NCI-H226 (cell line): ENCODE results near the gene GGPS1.
"Not testable (repeated sequence)": the region's sequence is repeated elsewhere in the genome, so short reads cannot be mapped to it uniquely, and the experiment has no call there.

Experiments used
- DNase-seq: peaks from one replicate; pipeline ENCODE4 v3.0.0-alpha.2; 2015

GGPS1 gene

DNA sequence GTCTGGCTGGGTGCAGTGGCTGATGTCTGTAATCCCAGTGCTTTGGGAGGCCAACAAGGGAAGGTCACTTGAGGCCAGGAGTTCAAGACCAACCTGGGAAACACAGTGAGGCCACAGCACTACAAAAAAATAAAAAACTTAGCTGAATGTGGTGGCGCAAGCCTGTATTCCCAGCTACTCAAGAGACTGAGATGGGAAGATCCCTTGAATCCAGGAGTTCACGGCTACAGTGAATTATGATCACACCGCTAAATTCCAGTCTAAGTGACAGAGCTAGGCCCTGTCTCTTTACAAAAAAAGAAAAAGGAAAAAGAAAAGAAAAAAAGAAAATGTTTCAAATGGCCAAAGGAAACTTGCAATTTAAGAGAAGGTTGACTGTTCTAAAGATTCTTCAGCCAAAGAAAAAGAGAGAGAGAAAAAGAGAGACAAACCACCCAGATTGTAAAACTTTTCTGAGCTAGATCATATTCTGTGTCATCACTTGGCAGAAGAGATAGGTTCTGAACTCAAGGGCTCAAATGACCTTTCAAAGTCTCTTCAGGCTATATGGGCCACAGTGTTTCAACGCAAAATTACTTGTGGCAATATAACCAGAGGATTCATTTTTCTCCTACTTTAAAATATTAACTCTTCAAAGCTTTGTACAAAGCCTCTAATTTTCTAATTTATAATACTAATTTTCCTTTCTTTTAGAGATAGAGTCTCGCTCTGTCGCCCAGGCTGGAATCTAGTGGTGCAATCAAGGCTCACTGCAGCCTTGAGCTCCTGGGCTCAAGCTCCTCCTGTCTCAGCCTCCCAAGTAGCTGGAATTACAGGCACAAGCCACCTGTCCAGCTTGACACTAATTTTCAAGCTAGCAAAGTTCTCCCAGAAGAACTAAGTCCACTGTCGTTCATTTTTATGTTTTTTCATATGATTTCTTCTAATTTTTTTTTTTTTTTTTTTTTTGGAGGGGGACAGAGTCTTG lies 20.9 kb upstream of the GGPS1 start:
- no peak for DNase-seq

DNA sequence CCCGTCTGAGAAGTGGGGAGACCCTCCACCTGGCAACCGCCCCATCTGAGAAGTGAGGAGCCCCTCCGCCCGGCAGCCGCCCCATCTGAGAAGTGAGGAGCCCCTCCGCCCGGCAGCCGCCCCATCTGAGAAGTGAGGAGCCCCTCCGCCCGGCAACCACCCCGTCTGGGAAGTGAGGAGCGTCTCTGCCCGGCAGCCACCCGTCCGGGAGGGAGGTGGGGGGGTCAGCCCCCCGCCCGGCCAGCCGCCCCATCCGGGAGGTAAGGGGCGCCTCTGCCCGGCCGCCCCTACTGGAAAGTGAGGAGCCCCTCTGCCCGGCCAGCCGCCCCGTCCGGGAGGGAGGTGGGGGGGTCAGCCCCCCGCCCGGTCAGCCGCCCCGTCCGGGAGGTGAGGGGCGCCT lies 19.2 kb upstream of the GGPS1 start:
- not testable (repeated sequence) for DNase-seq

DNA sequence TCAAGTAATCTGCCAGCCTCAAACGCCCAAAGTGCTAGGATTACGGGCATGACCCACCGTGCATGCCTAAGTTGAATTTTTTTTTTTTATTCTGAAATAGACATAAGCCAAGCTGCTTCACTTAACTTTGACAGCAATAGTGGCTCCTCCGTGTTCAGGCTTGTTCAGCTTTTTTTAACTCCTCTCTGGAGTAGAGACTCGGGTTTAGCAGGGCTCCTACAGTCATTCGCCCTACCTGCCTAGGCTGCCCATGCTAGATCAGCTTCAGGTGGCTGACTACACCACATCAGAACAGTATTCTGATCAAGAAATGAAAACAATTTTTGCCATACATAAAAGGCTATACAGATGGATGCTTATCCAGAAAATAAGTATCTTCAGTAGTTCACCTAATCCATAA lies 15.1 kb upstream of the GGPS1 start:
- DNase-seq, result no peak

DNA sequence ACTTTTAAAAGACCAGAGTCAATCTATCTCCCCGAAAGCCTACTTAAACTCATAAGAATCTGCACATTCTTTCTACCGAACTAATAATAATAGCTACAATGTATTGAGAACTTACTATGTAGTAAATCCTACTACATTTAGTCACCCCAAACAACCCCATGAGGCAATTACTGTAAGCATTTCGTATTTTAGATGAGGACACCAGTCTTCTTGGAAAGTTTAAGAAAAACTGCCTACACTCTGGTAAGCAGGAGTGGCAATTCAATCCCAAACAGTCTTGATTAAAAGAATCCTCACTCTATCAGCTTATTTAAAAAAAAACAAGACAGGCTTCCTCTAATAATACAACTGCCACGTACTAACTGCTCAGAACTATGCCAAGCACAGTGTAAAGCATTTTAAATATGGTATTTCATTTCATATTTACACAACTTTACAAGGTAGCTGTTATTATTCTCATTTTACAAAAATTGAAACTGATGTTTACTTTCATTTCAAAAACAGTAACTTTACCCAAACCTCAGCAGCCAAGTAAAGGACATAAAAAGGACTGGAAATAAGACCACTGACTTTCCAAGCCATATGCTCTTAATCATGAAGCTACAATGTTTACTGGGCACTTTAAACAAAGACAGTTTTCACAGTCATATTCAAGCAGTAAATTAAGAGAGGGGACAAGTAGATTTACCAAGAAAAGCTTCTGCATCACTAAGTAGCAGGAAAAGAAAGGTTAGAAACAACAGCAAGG lies 14.3 kb upstream of the GGPS1 start:
- no peak for DNase-seq

DNA sequence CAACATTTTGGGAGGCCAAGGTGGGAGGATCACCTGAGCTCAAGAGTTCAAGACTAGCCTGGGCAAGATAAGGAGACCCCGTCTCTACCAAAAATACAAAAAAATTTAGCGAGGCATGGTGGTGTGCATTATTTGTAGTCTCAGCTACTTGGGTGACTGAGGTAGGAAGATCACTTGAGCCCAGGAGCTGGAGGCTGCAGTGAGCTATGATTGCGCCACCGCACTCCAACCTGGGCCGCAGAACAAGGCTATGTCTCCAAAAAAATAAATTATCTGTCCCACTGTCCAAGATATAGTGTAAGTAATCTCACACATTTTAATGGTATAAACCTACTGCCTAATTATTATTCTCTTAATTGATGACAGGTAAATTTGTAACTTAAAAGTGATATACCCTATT lies 13.2 kb upstream of the GGPS1 start:
- no peak for DNase-seq

DNA sequence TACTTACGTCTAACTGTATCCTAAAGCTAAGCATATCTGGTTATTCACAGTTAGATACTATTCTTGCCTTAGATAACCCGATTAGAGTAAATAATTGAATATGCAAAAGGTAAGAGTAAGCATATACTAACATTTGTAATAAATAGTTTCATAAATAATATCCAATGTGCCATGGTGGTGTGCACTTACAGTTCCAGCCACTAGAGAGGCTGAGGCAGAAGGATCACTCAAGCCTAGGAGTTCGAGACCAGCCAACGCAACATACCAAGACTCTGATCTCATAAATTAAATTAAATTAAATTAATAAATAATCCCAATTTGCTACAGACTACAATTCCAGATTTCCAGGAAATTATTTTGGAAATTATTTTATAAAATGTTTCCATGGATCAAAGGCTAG lies 12.6 kb upstream of the GGPS1 start:
- no peak for DNase-seq

DNA sequence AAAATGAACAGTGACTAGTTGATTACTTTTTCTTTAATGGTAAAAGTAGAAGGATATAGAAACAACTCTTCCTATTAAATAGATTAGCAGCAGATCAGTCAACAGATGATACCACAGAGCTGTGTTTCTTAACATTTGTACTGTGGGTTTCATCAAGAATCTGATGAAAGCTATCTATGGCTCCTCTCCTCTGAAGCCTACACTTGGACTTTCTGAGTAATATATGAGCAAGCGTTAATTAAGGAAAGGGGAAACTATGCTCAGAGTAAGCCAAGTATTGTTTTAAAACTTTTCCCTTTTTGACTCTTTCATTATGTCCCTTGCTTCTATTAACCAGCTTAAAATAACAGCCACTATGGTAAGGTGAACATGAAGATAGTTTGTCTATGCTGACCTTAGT lies 11.2 kb upstream of the GGPS1 start:
- DNase-seq, result no peak

DNA sequence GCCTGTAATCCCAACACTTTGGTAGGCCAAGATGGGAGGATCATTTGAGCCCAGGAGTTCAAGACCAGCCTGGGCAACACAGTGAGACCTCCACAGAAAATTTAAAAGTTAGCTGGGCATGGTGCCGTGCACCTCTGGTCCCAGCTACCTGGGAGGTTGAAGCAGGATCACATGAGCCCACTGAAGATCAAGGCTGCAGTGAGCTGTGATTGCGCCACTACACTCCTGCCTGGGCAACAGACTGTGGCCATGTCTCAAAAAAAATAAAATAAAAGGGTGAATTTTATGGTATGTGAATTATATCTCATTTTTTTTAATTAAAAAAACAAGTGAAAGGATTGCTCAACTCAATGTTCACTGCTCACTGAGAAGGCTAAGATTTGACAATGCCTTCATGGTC lies 9.1 kb upstream of the GGPS1 start:
- no peak for DNase-seq

DNA sequence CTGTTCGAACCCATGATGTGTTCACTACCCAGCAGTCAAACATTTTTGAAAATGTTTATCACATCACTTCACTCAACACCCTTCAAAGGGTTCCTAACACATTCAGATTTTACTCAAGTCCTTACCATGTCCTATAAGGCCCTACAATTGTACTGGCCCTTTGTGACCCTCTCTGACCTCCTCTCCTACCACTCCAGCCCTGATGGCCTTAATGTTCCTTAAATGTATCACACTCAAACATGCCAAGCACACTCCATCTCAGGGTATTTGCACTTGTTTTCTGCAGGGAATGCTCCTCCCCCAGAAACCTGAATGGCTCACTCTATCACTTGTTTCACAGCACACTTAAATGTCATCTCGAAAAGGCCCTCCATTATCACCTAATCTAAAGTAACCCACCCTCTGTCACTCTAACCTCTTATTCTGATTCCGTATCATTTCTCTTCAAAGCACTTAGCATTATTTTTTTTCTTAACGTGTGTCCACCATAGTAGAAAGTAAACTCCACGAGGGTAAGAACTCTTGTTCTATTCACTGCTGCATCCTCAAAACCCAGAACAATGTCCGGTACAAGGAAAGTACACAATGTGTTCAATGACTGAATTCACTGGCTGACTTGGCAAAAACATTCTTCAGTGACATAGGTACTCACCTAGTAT lies 7.7 kb upstream of the GGPS1 start:
- DNase-seq, result no peak

DNA sequence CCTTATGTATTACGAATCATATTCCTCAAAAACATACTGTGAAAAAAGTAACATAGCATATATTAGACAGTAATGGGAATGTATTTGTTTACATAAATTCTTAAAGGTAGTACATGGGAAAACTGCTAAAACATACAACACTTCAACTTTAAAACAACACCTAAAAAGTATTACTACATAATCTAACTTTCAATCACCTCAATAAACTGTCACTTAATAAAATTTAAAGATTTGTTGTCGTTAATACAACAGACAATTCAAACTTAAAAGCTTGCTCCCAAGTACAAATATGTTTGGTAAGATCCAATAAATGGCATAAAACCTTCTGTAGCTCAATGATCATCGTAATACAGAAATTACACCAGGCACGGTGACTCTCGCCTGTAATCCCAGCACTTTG lies 4.1 kb upstream of the GGPS1 start:
- DNase-seq, result no peak

DNA sequence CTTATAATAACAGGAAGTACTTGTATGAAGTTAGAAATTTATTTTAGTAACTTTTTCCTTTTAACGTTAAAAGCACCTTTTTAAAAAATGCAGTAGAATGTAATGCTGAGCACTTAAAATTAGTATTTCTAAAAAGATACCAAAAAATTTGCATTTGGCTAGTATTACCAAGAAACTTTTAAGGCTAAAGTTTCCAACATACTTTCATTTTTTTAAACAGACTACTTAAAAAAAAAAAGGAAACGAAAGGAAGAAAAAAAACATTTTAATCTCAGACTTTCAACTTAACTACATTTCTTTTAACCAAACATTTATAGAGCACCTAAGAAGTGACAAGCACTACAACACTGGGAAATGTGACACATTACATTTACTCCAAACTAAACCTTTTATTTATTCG lies 3.2 kb upstream of the GGPS1 start:
- DNase-seq, result no peak

DNA sequence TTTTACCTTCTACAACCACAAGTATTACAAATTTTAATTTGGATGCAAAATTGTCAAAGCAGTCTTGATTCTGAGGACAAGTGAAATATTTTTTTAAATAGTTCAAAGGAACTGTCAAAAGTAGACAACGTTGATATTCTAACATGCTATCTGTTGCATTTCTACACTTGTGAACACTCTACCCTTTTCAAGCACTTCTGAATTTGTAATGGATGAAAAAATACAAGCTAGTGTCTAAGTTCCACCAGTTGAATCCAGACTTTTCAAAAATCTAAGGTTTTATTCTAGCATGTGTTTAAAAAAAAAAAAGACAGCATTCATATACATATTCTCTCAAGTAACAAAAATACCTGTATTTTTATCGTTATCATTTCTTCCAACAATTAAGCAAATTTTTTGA lies 2.5 kb upstream of the GGPS1 start:
- no peak for DNase-seq

DNA sequence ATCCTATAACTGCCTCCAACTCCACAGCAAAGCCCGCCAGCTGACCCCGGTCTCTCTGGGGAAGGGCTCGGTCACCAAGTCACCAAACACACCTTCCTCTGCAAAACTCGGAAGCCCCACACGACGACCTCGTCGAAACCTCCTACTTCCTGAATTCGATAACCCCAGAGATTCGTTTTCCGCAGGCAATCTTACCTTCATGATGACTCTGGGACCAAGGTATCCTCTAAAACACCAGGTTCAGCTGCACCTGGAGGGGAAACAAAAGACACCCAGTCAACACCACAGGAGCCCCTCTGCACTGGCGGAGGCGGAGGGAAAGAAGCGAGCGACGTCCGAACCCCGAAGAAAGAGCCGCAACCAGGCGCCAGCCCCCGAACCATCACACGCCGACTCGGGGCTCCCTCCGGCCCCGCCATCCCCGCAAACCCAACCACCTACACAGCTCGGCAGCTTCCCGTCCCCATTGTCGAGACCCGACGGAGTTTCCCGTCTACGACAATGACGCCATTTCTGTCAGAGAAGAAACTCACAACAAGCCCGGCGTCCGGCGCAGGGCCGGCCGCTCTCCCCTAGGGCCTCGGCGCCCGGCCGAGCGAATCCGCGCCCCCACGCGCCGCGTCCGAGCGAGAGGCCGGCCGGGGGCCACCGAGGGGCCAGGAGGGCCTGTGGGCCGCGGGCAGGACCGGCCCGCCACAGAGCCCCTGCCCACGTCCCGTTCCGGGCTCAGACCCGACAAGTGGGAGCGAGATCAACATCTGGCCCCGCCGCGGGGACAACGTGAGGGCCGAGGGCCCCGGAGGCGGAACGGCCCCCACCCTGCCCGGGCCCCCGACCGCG lies 1.4 kb upstream of the GGPS1 start:
- no peak for DNase-seq

DNA sequence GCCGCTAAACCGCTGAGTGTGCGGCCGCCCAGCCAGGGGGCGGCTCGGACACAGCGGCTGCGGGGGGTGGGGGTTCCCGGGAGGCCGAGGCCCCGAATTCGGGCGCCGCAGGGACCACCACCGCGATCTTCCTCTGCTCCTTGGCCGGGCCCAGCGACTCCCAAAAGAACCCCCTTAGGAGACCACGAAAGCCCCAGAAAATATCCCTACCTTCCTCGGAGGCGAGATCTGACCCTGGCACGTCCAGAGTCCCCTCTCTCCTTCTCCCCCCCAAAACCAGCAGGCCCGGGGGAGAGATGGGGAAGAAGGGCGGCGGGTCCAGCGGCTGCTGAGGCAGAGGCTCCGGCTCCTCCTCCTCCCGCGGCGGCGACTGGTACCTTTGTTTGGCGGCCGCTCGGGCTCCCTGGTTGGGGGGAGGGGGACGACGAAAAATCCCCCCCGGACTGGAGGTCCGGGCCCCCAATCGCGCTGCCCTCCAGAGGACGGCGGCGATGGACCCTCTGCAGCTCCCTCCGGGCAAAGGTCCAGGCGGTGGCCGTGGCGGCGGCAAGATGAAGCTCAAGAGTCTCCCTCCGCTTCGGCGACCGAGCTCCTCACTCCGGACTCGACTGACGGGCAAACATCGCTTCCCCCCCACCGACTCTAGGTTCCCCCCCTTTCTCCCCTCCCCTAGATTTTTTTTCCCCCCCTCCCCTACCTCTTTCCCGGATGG lies 655 bp upstream of the GGPS1 start, which contains the start of gene ARID4B:
ARID4B (minus strand) TSS at position 621 of the 712 bp plus-strand sequence. CDS start 1,260 bp downstream, outside the sequence.
- peak; percentile 23 for DNase-seq

DNA sequence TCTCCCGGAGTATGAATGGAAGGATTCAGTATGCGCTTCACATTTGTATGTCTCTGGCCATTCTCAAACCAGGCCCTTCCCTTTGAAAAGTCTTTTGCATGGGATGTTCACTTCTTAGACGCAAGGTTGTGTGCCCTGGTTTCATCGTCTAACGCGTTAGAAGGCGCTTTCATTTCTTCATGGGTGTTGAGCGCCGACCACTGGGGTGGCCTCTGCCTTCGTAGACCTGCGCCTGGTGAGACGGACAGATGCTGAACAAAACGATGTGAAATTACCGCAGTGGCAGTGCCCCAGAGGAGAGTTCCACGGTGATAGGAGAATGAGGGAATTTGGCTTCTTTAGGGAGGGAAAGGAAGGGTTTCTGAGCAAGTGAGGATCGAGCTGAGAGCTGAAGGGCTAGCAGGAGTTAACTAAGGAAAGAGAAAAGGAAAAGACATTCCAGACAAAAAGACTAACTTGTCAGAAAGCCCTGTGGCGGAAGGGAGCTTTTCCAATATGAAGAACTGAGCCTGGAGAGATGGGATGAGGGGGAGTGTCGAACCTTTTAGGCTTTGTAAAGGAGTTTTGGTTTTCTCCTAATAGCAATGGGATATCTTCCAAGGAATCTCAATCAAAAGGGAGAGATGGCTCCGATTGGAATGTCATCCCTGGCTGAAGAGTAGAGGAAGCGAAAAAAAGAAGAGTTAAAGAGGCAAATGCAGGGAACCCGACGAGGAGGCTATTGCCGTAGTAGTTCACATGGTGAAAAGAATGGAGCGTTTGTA lies 951 bp downstream of the GGPS1 start:
- DNase-seq, result no peak

DNA sequence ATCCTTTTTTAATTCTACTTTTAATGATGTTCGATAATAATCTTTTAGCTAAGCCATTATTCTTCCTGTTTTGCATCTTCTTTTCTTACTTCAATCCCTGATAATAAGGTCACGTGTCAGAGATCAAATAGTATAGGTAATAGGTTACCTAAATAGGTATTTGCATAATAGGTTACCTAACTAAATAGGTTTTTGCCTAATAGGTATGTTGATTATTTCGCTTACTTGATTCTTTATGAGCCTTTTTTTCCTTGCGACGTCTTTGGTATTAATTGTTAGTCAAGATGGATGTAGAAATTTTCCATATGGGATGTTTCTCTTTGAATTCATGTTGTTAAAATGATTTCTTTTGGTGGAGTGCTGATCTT lies 2.5 kb downstream of the GGPS1 start:
- no peak for DNase-seq

DNA sequence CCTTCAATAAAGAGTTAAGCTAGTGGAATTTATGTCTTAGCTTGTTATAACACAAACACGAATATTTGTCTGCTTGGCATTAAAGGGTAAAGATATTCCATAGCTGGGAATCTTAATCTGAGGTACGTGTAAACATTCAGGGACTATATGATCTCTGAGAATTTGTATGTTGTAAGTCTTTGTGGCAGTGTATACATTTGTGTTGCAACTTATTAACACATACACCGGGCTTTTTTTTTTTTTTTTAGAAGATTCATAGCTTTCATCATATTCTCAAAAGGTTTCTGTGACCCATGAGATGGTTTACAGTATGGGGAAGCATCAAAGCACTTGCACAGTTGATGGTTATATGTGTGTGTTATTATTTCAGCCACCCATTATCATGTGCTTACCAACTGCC lies 3.0 kb downstream of the GGPS1 start:
- DNase-seq, result no peak

DNA sequence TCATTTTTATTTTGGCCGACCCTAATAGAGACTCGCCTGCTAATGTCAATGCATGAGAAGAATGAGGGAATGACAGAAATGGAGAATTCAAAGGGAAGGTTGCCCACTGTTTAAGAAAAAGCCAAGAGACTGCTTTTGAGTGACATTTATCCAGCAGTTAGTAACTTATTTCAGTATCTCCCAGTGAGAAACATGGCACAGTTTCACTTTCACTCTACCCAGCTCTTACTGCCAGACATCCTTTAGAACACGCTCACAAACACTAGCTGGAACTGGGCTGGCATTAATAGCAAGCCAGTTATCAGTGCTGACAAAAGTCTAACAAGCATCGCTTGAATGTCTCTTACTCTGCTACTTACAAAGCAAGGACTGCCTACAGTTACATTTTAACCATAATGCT lies 8.5 kb downstream of the GGPS1 start:
- DNase-seq, result no peak

DNA sequence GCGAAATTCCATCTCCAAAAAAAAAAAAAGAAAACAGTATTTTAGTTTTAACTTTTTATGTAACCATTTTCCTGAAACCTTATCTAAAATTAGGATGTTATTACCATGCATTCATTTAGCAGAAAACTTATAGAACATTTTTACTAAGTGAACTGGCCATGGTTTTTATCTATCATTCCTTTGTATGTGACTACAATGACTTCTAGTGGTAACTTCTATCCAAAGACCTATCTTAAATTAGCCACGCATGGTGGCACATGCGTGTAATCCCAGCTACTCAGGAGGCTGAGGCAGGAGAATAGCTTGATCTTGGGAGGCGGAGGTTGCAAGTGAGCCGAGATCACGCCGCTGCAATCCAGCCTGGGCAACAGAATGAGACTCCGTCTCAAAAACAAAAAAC lies 11.4 kb downstream of the GGPS1 start:
- DNase-seq, result no peak

DNA sequence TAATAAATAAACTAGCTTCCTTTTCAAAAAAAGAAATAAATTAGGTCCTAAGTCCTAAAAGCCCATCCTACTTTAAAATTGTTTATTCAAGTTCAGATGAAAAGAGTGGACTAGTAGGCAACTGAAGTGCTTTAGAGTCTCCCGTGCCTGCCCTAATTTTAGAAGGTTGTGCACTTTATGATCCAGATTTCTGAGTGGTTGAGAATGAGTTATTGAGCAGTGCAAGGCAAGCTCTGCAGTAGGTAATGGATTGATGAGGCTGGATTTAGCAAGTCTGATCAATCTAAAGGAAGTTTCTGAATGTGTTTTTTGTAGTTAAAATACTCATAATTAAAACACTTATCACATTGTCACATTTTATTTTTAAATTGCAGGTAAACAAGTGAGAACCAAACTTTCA lies 13.0 kb downstream of the GGPS1 start:
- DNase-seq, result no peak

DNA sequence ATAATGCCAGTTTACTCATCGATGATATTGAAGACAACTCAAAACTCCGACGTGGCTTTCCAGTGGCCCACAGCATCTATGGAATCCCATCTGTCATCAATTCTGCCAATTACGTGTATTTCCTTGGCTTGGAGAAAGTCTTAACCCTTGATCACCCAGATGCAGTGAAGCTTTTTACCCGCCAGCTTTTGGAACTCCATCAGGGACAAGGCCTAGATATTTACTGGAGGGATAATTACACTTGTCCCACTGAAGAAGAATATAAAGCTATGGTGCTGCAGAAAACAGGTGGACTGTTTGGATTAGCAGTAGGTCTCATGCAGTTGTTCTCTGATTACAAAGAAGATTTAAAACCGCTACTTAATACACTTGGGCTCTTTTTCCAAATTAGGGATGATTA lies 13.7 kb downstream of the GGPS1 start:
- no peak for DNase-seq
